GM23248 (cell line): ENCODE results near the gene ADORA3. TPM values are rescaled to one million over a fixed set of nuclear protein-coding genes. Genes with fewer than 3 reads are reported as not detected.

Experiments used
- DNase-seq: peaks from one replicate; pipeline ENCODE4 v3.0.0-alpha.2; 2015
- H2AFZ ChIP-seq: fragments of 200-600 bp; sonication (generic); 2 replicates; pipeline ENCODE4 v1.6.1; 2016; ENCODE audit warnings: antibody characterized with exemption
- H3F3A ChIP-seq: fragments of 200-600 bp; sonication (generic); 2 replicates; pipeline ENCODE4 v1.6.1; 2016; ENCODE audit warnings: mild to moderate bottlenecking, antibody characterized with exemption, mixed run types; ENCODE audit not compliant: insufficient read depth
- H3K27ac ChIP-seq: fragments of 200-600 bp; sonication (generic); 2 replicates; pipeline ENCODE4 v1.5.1; 2016; ENCODE audit warnings: mild to moderate bottlenecking
- H3K27me3 ChIP-seq: fragments of 200-600 bp; sonication (generic); replicated peaks from 2 replicates; pipeline ENCODE4 v1.6.1; 2016; ENCODE audit warnings: mild to moderate bottlenecking; ENCODE audit not compliant: insufficient read depth
- H3K36me3 ChIP-seq: fragments of 200-600 bp; sonication (generic); 2 replicates; pipeline ENCODE4 v1.6.1; 2016; ENCODE audit warnings: low read depth, mild to moderate bottlenecking
- H3K4me1 ChIP-seq: fragments of 200-600 bp; sonication (generic); 2 replicates; pipeline ENCODE4 v1.6.1; 2016; ENCODE audit warnings: mild to moderate bottlenecking; ENCODE audit not compliant: insufficient read depth
- H3K4me2 ChIP-seq: fragments of 200-600 bp; sonication (generic); one replicate; pipeline ENCODE4 v1.6.1; 2016; ENCODE audit warnings: mild to moderate bottlenecking; ENCODE audit not compliant: unreplicated experiment
- H3K4me3 ChIP-seq: fragments of 200-600 bp; sonication (generic); 2 replicates; pipeline ENCODE4 v1.5.1; 2016; ENCODE audit warnings: mild to moderate bottlenecking
- H3K79me2 ChIP-seq: fragments of 200-600 bp; sonication (generic); 2 replicates; pipeline ENCODE4 v1.6.1; 2016; ENCODE audit warnings: mild to moderate bottlenecking; ENCODE audit not compliant: insufficient read depth
- H3K9ac ChIP-seq: fragments of 200-600 bp; sonication (generic); 2 replicates; pipeline ENCODE4 v1.6.1; 2016; ENCODE audit warnings: mild to moderate bottlenecking
- H3K9me2 ChIP-seq: fragments of 200-600 bp; sonication (generic); 2 replicates; pipeline ENCODE4 v1.6.1; 2016; ENCODE audit warnings: mixed run types, mild to moderate bottlenecking, moderate library complexity; ENCODE audit not compliant: insufficient read depth
- H3K9me3 ChIP-seq: fragments of 200-600 bp; sonication (generic); one replicate; pipeline ENCODE4 v1.6.1; 2017; ENCODE audit warnings: low read depth
- H4K20me1 ChIP-seq: fragments of 200-600 bp; sonication (generic); 2 replicates; pipeline ENCODE4 v1.6.0; 2016; ENCODE audit not compliant: insufficient read depth
- EZH2 ChIP-seq: fragments of 200-600 bp; sonication (generic); IDR thresholded peaks from 2 replicates; pipeline ENCODE4 v1.6.1; 2018; ENCODE audit warnings: antibody characterized with exemption, mild to moderate bottlenecking; ENCODE audit not compliant: insufficient read depth, poor library complexity, severe bottlenecking
- EZH2phosphoT487 ChIP-seq: fragments of 200-600 bp; sonication (generic); IDR thresholded peaks from 2 replicates; pipeline ENCODE4 v1.6.1; 2018; ENCODE audit warnings: antibody characterized with exemption, moderate library complexity, mild to moderate bottlenecking, low read depth; ENCODE audit not compliant: insufficient read depth
- WGBS, 2 experiments: methylation state at CpG; one replicate each; pipeline ENCODE4 v1.1.6; 2015 to 2017; ENCODE audit warnings: low lambda C conversion rate in 2 of 2, low coverage in 1 of 2; ENCODE audit errors: missing lambda C conversion rate in 2 of 2; 5-methylcytosine and 5-hydroxymethylcytosine counted together
- in situ Hi-C: fragments of 300-500 bp; cut with MboI; formaldehyde crosslinking; loops from 2 replicates; pipeline ENCODE4 v1.15.0; 2020
- polyA plus RNA-seq: library from polyadenylated mRNA; unstranded; fragments of >200 nt; fragmentation: Nextera tagmentation; extraction: Ambion mirVana; gene quantifications from 2 replicates; pipeline ENCODE4 v1.2.1, GENCODE V29; 2016
- total RNA-seq: library from RNA; depleted of rRNA; stranded (reverse); fragments of >200 nt; shearing (Covaris generic); gene quantifications from 2 replicates; pipeline ENCODE4 v1.2.3, GENCODE V29; 2014

ADORA3 gene
- total and polyA plus RNA-seq, 2 experiments from 2014 or later = not detected

GRCh38 chr1:111474106-111474505 is 29.3 kb downstream of the ADORA3 start:
- H3K4me2 ChIP-seq = no peak overlapping the region
- DNase-seq = no peak
- 98% methylated on average over 5 of the region's 5 CpGs for WGBS, 2 experiments

GRCh38 chr1:111471538-111471937 is 31.9 kb downstream of the ADORA3 start:
- no peak overlapping the region for H3K27ac ChIP-seq
- in situ Hi-C loops = loop anchor here (10.0 kb wide), 1 partner anchor 283 kb away; the partner anchor contains the start of gene DDX20
- H3K36me3 ChIP-seq = 0 out of 2 replicates have a peak, but pooled peaks cover 8% of the 10 kb centered on the region
- no peak overlapping the region for H2AFZ ChIP-seq
- H3K4me2 ChIP-seq = no peak overlapping the region
- DNase-seq = no peak
- H3K79me2 ChIP-seq = no peaks in the 10 kb centered on the region
- 97 to 99% methylated on average over 3 of the region's 3 CpGs for WGBS, 2 experiments
- H3K4me3 ChIP-seq = no peak overlapping the region
- H3K9me3 ChIP-seq = no peaks in the 10 kb centered on the region
- H3K9ac ChIP-seq = no peak overlapping the region
- 0 out of 2 replicates have a peak, but pooled peaks cover 7% of the 10 kb centered on the region for H3K4me1 ChIP-seq
- H3K9me2 ChIP-seq = no peaks in the 10 kb centered on the region
- no peak for TF ChIP-seq EZH2
- TF ChIP-seq EZH2phosphoT487 = no peak
- no peaks in the 10 kb centered on the region for H3K27me3 ChIP-seq
- no peaks in the 10 kb centered on the region for H4K20me1 ChIP-seq
- no peaks in the 10 kb centered on the region for H3F3A ChIP-seq

More at GRCh38 chr1:111474106-111474505, 29.3 kb downstream of the ADORA3 start:
- Histone ChIP-seq H3K4me3 (no peak overlapping the region), H3K79me2 (no peaks in the 10 kb centered on the region), H3K27ac (no peak overlapping the region), H3F3A (no peaks in the 10 kb centered on the region), H3K36me3 (0 out of 2 replicates have a peak, but pooled peaks cover under 1% of the 10 kb centered on the region), H3K4me1 (0 out of 2 replicates have a peak, but pooled peaks cover 7% of the 10 kb centered on the region), H3K27me3 (no peaks in the 10 kb centered on the region), H2AFZ (no peak overlapping the region), H3K9me2 (no peaks in the 10 kb centered on the region), H3K9ac (no peak overlapping the region), H4K20me1 (no peaks in the 10 kb centered on the region), H3K9me3 (no peaks in the 10 kb centered on the region)
- TF ChIP-seq EZH2 = no peak
- TF ChIP-seq EZH2phosphoT487 = no peak
- in situ Hi-C loops = loop anchor here (10.0 kb wide), 1 partner anchor 281 kb away; the partner anchor contains the start of gene DDX20

DNA sequence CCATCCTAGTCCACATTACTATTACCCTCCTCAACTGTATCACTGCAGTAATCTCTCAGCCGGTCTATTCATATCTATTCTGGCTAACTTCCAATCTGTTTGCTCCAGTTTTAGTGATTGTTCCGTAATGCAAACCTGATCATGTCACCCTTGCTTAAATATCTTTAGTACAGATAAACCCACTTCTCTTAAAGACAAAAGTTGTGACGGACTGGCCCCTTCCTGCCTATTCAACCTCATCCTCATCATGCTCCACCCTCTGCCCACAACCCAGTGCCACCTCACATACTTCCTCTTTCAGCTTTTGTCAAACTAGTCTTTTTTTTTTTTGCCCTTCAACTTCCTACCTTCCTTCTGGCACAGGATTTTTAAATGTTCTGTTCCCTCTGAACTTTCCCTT is 32.4 kb downstream of the ADORA3 start:
- H4K20me1 ChIP-seq = no peaks in the 10 kb centered on the region
- H3K27me3 ChIP-seq = no peaks in the 10 kb centered on the region
- no peak for TF ChIP-seq EZH2phosphoT487
- TF ChIP-seq EZH2 = no peak
- H3K36me3 ChIP-seq = 0 out of 2 replicates have a peak, but pooled peaks cover 8% of the 10 kb centered on the region
- WGBS, 2 experiments = 94 to 97% methylated on average over 3 of the region's 3 CpGs
- no peak overlapping the region for H2AFZ ChIP-seq
- H3K27ac ChIP-seq = no peak overlapping the region
- no peaks in the 10 kb centered on the region for H3K9me3 ChIP-seq
- H3K4me3 ChIP-seq = no peak overlapping the region
- no peak for DNase-seq
- H3F3A ChIP-seq = no peaks in the 10 kb centered on the region
- H3K79me2 ChIP-seq = no peaks in the 10 kb centered on the region
- H3K4me2 ChIP-seq = no peak overlapping the region
- in situ Hi-C loops = loop anchor here (10.0 kb wide), 1 partner anchor 284 kb away; the partner anchor contains the start of gene DDX20
- H3K9me2 ChIP-seq = no peaks in the 10 kb centered on the region
- H3K4me1 ChIP-seq = 0 out of 2 replicates have a peak, but pooled peaks cover 7% of the 10 kb centered on the region
- no peak overlapping the region for H3K9ac ChIP-seq

- Histone ChIP-seq H3K4me1 (0 out of 2 replicates have a peak, but pooled peaks cover 7% of the 10 kb centered on the region), H3F3A (no peaks in the 10 kb centered on the region), H3K27ac (no peak overlapping the region), H3K79me2 (no peaks in the 10 kb centered on the region), H3K9me3 (no peaks in the 10 kb centered on the region), H3K9ac (no peak overlapping the region), H4K20me1 (no peaks in the 10 kb centered on the region), H2AFZ (no peak overlapping the region), H3K4me3 (no peak overlapping the region), H3K27me3 (no peaks in the 10 kb centered on the region), H3K36me3 (0 out of 2 replicates have a peak, but pooled peaks cover 8% of the 10 kb centered on the region), H3K9me2 (no peaks in the 10 kb centered on the region), H3K4me2 (no peak overlapping the region)
- TF ChIP-seq EZH2 = no peak
- no peak for TF ChIP-seq EZH2phosphoT487
- DNase-seq = no peak
- 96 to 99% methylated on average over 5 of the region's 5 CpGs for WGBS, 2 experiments
- in situ Hi-C loops = loop anchor here (10.0 kb wide), 1 partner anchor 284 kb away; the partner anchor contains the start of gene DDX20
Observed at GRCh38 chr1:111470596-111470995, 32.8 kb downstream of the ADORA3 start.
